DOHH2 (cell line): Measurements from ENCODE around the gene HLA-DQB1.
"Not testable (repeated sequence)": the region's sequence is repeated elsewhere in the genome, so short reads cannot be mapped to it uniquely, and the experiment has no call there.

Experiments used
- CTCF ChIP-seq: fragments of 200-600 bp; sonication (generic); IDR thresholded peaks from one replicate; pipeline ENCODE4 v1.5.1; 2014; ENCODE audit warnings: antibody characterized with exemption, mild to moderate bottlenecking, low read depth, low read length; ENCODE audit not compliant: poor library complexity, severe bottlenecking
- EZH2phosphoT487 ChIP-seq: fragments of 200-600 bp; sonication (generic); IDR thresholded peaks from 2 replicates; pipeline ENCODE4 v1.6.1; 2017; ENCODE audit warnings: borderline replicate concordance, mild to moderate bottlenecking, antibody characterized with exemption, low read length, moderate library complexity, mixed read lengths

GRCh38 chr6:32671908-32672307, 5.5 kb upstream of the HLA-DQB1 start:
- TF ChIP-seq CTCF, EZH2phosphoT487: not testable (repeated sequence)
